T-helper 22 cell (primary cell): ENCODE data around the gene HP.
"Not testable (repeated sequence)": the region's sequence is repeated elsewhere in the genome, so short reads cannot be mapped to it uniquely, and the experiment has no call there.

Experiments
- DNase-seq: peaks from one replicate; pipeline ENCODE4 v3.0.0-alpha.2; 2020; ENCODE audit warnings: low read depth

Gene HP

GRCh38 chr16:72043058-72043457 lies 11.2 kb upstream of the HP start:
- no peak for DNase-seq

- DNase-seq, result no peak
Observed at GRCh38 chr16:72043539-72043938, 10.8 kb upstream of the HP start.

GRCh38 chr16:72044296-72044695 lies 10.0 kb upstream of the HP start:
- DNase-seq, result no peak

- no peak for DNase-seq
Observed at GRCh38 chr16:72044825-72045359, 9.4 kb upstream of the HP start.

- no peak for DNase-seq
Observed at GRCh38 chr16:72049110-72049509, 5.2 kb upstream of the HP start.

- no peak for DNase-seq
Observed at GRCh38 chr16:72050769-72051464, 3.4 kb upstream of the HP start.

- DNase-seq, result no peak
Observed at GRCh38 chr16:72051818-72052217, 2.5 kb upstream of the HP start.

- DNase-seq, result no peak
Observed at GRCh38 chr16:72055911-72056310, 1.6 kb downstream of the HP start.

- DNase-seq, result not testable (repeated sequence)
Observed at GRCh38 chr16:72057313-72057712, 3.0 kb downstream of the HP start.

GRCh38 chr16:72059060-72059459 lies 4.8 kb downstream of the HP start:
- DNase-seq, result not testable (repeated sequence)

- no peak for DNase-seq
Observed at GRCh38 chr16:72060405-72060804, 6.1 kb downstream of the HP start.

GRCh38 chr16:72061564-72061963 lies 7.3 kb downstream of the HP start:
- no peak for DNase-seq

- DNase-seq, result no peak
Observed at GRCh38 chr16:72064361-72064894, 10.1 kb downstream of the HP start.

- DNase-seq, result no peak
Observed at GRCh38 chr16:72066747-72067146, 12.4 kb downstream of the HP start.

GRCh38 chr16:72068930-72069329 lies 14.6 kb downstream of the HP start:
- no peak for DNase-seq

- no peak for DNase-seq
Observed at GRCh38 chr16:72072514-72073342, 18.4 kb downstream of the HP start.

GRCh38 chr16:72073560-72074230 lies 19.4 kb downstream of the HP start:
- no peak for DNase-seq

GRCh38 chr16:72075067-72075466 lies 20.8 kb downstream of the HP start:
- not testable (repeated sequence) for DNase-seq

GRCh38 chr16:72076991-72077706 lies 22.8 kb downstream of the HP start:
- DNase-seq, result not testable (repeated sequence)

GRCh38 chr16:72083778-72084404 lies 29.6 kb downstream of the HP start:
- DNase-seq, result no peak

- no peak for DNase-seq
Observed at GRCh38 chr16:72084445-72084844, 30.1 kb downstream of the HP start.
